Renal cortical epithelial cell (primary cell): ENCODE data around the gene CAPN9. TPM values are rescaled to one million over a fixed set of nuclear protein-coding genes. Genes with fewer than 3 reads are reported as not detected.
A peak's percentile ranks its signal among the peaks of the same experiment; 100 is the strongest.
"Not testable (repeated sequence)": the region's sequence is repeated elsewhere in the genome, so short reads cannot be mapped to it uniquely, and the experiment has no call there.

Experiments
- DNase-seq: peaks from one replicate; pipeline ENCODE4 v3.0.0-alpha.2; 2011; ENCODE audit warnings: low read depth
- total RNA-seq: library from RNA; depleted of rRNA; stranded (reverse); fragments of >200 nt; gene quantifications from 2 replicates; pipeline ENCODE4 v1.2.3, GENCODE V29; 2014

The CAPN9 gene
- total RNA-seq, 1 donor from 2014 or later, result 0.05 TPM

DNA sequence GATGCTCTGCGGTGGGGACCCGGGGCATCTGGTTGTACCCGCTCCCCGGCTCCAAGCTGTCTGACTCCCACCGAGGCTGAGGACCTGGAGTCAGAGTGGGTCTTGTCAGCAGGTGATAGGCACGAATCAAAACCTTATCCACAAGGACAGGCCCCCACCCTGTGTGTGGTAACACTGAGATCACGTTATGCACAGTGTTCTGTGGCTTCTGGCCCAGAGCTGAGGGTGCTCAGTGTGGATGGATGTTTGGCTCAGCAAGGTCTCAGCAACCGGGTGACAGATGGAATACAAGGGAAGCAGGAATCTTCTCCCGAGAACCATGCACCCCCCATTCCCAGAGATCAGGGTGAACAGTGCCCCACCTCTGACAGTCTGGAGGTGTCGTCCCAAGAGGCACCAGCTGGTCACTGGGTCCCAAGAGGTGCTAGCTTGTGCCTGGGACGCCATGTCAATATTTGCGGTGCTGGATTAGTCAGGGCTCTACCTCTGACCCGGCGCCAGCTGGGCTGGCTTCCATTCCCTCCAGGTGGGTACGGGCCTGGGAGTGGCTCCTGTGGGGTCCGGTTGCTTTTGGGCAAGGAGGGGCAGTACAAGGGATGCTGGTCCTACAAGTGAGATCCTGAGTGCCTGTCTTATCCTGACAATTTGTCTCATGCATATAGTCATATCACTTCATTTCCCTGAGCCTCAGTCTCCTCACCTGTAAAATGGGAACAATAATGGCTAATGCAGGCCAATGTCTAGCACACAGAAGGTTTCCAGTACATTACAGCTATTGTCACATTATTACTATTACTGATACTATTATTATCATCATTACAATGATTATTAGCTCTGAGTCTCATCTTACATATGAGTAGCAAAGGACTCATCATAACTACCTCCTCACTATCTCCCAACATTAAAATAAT, 957 bp downstream of the CAPN9 start:
- DNase-seq, result no peak

DNA sequence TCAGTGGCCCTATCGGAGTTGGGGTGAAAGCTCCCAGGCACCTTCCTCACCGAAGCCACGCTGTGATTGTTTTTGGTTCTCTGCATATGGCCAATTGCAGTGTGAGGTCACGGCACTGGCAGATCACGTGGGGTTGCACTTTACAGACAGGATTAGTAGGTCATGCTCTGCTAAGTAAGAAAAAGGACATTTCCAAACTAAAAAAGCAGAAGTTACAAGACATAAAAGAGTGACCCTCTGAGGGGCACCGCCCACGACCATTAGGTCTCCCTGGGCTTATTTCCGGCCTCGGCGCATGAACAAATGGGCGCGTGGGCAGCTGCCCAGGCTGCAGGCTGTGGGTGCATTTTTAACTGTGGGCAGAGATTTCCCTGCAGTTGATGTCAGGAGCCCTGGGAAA, 2.0 kb downstream of the CAPN9 start:
- no peak for DNase-seq

DNA sequence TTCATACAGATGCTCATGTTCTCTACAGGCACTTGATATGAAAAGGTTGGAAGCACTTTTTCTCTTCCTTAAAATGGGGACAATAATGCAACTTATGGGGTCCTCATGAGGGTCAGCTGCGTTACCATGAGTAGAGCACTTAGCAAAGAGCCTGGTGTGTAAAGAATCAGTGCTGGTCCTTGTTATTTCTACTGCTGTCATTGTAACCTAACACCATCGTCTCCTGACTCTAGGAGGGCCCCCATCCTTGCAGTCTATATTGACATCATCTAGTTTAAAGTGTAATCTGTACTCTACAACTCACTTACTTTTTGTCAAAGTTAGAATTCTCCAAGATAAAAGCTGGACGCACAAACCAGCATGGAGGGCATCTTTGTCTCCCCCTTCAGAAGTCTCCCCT, 2.4 kb downstream of the CAPN9 start:
- no peak for DNase-seq

DNA sequence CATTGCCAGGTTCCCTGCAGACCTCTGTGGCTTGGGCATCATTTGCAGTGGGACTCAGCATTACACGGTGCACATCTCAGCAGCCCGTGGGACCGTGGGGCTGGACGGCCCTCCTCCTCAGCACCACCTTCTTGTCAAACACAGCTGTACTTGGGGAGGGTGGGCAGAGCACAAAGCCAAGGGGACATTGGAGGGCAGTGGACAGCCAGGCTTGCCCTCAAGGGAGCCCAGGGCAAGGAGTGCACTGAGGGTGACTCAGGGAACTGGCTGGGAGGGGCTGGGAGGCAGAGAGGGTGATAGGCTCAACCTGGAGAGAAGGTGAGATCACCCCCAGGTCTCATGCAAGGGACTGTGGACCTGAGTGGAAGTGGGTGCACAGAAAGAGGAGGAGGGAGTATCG, 3.4 kb downstream of the CAPN9 start:
- no peak for DNase-seq

DNA sequence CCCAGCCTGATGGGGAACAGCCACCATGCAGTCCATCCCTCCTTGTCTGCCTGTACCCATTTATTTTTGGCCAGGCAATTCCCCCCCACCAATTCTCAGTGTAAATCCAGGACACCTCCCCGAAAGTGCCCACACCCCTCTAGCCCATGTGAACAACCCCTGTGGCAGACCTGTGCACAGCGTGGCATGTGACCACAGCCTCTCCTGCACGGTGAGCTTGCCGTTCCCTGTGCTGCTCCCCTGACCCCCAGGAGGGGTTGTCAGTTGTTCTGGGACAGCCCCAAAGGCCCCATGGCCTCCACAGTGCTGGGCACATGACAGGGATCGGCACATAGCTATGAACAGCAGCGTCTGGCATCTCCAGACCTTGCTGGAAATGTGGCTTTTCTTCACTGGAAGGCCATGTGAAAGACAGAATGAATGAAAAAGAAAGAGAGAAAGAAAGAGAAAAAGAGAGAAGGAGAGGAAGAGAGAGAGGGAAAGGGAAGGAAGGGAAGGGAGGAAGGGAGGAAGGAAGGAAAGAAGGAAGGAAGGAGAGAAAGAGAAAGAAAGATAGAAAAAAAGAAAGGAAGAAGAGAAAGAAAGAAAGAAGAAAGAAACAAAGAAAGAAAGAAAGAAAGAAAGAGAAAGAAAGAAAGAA, 3.9 kb downstream of the CAPN9 start:
- DNase-seq, result no peak

DNA sequence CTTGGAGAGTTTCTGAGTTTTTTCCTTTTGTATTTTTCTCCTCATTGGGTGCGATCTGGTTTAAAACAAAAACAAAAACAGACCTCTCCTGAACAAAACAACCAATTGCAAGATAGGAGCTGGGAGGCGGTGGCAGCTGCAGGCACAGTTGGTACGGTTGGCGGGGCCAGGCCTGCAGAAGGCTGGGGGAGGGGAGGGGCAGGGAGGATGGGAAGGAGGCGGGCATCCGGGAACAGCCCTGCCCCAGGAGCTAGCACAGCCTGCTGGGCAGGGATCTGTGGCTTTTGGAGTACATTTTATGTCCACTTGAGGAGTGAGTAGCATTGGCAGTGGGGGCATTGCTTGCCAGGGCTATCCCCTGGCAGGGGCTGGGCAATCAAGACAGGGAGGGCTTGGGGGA, 5.2 kb downstream of the CAPN9 start:
- no peak for DNase-seq

DNA sequence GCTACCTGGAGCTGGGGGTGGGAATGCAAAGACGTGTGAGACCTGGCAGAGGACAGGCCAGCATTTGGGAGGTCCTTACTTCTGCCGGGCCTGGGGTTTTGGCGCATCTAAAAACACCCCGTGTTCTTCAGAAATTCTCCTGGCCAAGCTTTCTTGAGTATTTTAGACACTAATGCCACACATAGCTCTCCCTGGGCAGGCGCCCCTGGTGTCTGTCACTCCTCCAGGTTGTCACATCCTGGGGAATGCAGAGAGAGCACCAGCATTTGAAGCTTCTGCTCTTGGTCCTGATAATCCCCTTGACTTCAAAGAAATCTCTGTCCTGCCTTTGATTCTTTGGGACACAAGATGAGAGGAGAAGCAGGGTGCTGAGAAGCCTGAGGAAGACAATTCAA, 6.0 kb downstream of the CAPN9 start:
- DNase-seq, result no peak

DNA sequence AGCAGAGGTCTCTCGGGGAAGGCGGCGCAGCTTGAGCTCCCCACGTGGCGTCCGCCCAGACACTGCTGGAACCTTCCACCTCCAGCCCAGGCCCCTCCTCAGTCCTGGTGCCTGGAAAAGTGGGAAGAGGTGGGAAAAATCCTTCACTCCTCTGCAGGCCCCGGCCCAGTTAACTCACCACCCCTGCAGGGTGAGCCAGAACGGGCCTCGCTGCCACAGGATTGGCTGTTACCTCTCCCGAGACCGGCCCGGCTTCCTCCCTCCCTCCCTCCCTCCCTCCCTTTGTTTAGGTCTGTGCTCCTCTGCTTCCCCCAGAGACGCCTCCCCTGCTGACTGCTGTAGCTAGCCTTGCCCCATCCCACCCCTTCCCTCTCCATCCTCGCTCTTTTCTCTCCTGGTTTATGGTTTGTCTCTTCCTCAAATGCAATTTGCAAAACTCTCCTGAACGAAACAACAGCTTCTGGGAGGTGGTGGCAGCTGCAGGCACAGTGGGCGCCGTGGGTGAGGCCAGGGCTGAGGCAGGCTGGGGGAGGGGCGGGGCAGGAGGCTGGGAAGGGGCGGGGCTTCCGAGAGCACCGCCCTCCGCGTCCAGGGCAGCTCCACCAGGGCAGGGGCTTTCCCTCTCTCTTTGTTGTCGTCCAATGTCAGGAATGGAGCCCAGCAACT, 6.5 kb downstream of the CAPN9 start:
- DNase-seq, result no peak

DNA sequence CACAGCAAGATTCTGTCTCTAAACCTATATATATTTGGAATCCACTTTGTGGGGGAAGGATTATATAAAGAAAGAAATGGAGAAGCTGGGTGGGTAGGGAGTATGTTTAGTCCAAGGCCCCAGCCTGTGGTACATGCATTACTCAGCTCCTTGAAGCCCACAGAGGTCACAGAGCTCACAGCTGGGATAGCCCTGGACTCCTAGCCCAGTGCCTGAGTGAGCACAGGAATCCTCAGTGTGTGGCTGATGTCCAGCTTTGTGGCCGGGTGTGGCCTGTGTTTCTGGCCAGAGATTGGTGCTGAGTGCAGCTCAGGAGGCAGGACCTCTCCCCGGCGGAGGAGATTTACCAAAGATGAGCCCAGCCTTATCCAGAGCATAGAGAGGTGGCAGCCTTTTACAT, 7.6 kb downstream of the CAPN9 start:
- peak; percentile 89 for DNase-seq

DNA sequence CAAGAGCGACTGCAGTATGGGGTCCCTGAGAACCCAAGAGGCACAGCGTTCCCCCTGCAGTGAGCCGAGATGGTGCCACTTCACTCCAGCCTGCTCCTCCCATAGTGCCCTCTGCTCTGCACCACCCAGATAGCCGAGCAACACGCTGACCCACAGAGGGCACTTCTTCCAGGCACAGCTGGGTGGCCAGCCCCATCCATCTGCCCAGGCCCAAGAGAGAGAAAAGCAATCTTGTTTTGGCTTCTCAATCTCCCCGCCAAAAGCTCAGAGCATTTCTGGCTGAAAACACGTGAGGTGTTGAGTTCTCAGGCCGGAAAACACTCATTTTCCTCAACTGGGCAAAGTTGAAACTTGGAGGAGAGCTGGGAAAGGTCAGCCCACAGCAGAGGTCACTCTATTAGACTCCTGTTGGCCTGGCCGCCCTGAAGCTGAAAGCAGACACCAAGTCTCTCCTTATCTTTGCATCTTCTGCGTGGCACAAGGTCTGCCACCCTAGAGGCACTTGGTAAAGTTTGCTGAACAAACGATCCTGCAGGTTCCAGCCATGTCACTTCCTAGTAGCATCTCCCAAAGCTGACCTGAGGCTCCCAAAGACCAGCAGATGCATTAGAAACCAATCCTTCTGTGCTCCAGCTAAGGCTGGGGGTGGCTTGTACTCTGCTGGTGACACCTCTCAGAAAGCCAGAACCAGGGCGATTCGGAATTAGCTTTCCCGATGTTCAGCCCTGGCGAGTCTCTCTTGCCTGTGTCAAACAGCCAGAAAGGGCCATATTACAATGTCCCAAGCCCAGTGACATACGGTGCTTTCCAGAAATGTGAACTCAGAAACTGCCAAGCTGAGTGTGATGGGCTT, 10.9 kb downstream of the CAPN9 start:
- no peak for DNase-seq

DNA sequence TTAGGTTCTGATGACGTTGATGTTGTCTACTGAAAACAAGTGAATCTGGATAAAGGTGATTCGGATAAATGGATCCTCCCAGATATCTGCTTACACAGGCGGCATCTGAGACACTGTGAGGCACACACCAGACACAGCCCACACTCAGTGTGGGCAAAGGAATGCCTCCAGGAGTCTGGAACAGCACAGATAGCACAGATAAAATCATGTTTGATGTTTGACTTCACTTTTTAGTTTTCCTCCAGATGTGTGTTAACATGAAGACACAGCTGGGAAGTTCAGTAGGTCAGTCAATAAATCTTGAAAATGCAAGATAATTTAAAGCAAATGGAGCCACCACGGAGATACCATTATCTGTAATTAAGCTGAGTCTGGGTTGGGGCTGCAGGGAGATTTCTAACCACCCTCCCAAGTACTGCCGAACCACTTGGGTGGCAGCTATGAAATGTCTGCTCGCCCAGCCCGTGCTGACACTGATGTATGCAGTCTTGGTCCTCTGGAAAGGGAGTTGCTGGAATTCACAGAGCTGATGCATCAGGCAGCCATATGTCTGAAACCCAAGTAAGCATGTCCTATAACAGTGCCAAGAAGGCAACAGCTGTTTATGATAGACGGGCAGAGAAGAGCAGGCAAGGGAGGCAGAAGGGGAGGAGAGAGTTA, 11.7 kb downstream of the CAPN9 start:
- no peak for DNase-seq

DNA sequence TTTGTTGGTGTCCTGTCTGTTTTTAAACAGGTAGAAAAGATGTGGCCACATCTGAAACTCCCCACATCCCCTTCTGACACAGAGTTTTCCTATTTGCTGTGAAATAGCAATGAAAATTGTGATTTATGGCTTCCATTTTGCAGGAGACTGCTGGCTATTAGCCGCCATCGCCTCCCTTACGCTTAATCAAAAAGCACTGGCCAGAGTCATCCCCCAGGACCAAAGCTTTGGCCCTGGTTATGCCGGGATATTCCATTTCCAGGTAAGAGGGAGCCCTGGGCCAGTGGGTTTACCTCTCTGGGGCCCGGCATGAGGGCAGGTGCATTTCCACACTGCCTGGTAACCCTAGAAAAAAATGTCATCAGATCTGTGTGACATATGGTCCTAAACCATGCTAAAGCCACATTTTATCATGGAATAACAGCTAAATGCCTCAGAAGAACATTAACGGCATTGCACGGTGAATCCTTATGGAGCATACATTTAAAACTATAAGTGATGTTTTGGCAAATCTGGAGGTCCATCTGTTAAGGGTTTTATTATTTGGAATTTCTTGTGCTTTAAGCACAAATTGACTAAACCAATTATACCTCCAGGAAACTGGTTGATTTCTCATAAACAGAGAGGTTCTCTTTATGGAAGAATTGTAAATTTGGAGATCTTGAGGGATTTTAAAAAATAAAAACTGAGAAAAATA, 12.3 kb downstream of the CAPN9 start:
- no peak for DNase-seq

DNA sequence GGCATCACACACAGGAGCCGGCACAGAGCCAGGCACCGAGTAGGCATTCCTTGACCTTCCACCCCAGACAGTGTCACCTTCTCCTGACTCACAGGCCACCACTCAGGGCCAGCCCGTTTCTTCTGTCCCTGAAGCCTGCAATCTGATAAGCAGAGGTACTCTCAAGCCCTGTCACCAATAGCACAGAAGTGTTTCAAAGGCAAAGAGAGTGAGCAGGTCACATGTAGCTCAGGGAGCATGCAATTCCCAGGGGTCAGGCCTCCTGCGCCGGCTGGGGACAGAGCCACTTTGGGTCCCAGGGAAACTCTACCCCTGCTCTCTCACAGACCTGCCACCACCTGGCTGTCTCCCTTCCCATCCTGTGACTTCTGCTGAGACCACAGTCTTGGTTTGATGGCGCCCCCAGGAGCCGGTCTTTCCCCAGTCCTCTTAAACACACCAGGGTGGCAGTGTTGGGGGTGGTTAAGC, 13.2 kb downstream of the CAPN9 start:
- no peak for DNase-seq

DNA sequence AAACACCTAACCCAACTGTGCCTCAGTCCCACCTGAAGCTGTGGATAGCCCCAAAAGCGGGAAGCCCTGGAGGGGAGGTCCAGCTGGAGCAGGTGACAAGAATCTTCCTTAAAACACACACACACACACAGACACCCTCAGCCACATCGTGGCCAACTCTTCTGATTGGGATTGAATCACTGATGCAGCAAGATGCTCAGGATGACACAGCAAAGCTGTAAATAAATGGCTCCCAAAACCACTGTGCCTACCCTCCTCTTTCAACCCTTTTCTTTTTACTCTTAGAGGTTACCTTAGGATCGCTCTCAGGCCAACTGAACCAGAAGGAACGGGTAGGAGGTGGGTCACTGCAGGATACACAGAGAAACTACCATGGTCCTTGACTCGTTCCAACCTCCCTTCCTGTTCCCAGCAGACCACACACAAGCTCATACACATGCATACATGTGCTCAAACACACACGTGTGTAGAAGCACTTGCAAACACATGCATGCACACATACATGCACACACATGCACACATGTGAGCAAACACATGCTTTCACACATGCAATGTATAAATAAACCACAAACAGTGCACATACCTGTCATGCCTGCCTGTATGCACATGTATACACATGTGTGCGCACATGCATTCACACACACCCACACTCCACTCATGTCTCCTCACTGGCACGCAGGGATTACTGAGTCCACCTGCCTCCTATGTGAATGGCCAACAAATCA, 14.4 kb downstream of the CAPN9 start:
- DNase-seq, result no peak

DNA sequence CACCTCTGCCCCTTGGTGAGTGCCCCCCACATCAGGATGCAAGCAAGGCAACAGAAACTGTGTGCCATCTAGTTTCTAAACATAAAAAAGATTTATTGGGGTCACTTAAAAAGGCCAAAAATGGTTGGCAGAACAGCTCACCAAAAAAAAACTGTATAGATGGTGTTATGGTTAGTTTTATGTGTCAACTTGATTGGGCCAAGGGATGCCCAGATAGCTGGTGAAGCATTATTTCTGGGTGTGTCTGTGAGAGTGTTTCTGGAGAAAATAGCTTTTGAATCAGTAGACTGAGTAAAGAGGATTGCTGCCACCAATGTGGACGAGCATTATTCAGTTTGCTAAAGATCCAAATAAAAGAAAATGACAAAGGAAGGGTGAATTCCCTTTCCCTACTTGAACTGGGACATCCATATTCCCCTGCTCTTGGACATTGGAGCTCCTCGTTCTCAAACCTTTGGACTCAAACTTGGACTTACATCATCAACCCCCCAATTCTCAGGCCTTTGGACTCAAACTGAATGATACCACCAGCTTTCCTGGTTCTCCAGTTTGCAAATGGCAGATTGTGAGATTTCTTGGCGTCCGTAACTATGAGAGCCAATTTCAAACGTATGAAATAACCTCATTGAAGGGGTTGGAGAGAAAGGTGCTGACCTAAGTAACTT, 16.9 kb downstream of the CAPN9 start:
- DNase-seq, result no peak

DNA sequence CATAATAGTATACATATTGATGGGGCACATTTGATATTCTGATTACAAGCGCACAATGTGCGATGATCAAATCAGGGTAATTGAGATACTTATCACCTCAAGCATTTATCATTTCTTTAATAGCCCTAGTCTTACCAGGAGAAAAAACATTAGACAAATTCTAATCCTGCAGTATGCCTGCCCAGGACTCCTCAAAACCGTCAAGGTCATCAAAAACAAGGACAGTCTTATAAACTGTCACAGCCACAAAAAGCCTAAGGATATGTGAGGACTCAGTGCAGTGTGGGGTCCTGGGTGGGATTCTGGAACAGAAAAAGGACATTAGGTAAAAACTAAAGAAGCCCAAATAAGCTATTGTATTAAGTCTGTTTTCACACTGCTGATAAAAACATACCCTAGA, 19.1 kb downstream of the CAPN9 start:
- DNase-seq, result no peak

DNA sequence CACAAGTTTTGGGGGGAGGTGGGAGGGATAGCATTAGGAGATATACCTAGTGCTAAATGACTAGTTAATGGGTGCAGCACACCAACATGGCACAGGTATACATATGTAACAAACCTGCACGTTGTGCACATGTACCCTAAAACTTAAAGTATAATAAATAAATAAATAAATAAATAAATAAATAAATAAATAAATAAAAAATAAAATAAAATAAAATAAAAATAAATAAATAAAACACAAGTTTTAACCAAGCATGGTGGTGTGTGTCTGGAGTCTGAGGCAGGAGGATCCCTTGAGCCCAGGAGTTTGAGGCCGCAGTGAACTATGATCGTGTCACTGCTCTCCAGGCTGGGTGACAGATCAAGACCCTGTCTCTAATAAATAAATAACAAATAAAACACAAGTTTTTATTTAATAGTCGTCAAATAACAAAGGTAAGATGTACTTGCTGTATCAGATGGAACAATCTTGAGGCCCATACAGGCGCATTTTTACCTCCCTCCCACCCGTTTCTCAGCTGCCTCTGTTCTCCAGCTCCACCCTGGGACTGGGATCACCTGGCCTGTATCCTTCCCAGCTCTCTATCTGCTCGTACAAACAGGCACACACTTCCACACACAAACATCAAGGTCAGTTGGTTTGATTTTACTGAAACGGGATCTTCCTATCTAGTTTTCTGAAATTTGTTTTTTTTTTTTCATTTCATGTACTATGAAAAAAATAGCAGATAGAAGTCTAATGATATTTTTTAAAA, 20.8 kb downstream of the CAPN9 start:
- not testable (repeated sequence) for DNase-seq

DNA sequence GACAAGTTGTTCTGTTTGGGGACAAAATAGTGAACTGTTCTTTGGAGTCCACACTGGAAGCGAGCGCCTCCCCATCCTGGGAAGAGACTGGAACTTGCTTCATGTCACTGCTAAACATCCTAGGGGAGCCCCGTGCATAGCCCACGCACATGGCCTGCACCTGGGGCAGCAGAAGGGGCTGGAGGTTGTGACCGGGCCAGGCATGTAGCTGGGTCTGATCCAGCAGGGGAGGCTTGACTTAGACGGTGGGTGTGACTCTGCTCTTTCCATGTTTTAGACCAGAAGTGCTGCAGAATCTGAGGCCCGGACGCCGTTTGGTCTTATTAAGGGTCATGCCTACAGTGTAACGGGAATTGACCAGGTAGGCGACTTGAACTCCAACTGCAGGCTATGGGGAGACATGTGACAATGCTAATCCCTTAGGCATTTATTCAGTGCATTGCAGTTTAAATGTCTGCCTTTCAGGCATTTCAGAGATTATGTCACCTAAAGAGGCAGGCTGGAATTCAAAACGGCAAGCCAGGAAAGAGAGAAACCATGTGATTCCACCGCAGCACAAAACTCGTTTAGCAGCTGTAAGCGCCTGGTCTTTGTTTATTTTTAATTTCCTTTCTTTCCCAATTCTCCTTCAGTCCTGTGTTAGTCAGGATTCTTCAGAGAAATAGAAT, 21.8 kb downstream of the CAPN9 start:
- DNase-seq, result peak; percentile 55
